MM.1S (cell line): ENCODE measurements around the gene PTPRN2.

ENCODE experiments used
- EZH2 ChIP-seq: fragments of 300-600 bp; sonication (generic); optimal IDR thresholded peaks from 2 replicates; pipeline ENCODE3; 2017; ENCODE audit warnings: low read depth, mild to moderate bottlenecking, antibody characterized with exemption, low read length, mixed read lengths
- TF ChIP-seq, protein P1 (sequence below): fragments of 300-600 bp; sonication (generic); IDR thresholded peaks from 2 replicates; pipeline ENCODE4 v1.5.1; 2016; ENCODE audit warnings: antibody characterized with exemption, low read length, mixed read lengths

DNA sequence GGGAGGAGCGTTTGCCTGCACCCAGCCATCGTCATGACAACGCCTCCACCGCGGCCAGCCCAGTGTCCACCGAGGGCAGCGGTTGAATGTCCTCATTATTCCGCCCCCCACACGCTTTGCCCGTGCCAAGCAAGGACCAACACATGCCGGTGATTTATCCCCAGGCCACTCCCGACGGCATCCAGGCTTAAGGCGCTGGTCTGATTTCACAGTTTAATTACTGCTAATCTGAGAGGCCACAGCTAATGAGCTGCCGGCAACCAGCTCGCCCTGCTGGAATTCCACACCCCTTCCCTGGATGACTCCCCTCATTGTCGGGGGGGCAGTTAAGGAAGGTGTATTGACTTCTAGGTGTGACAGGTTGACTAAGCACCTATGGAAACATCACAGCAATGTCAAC, 818.5 kb downstream of the PTPRN2 start:
- TF ChIP-seq, protein P1, sequence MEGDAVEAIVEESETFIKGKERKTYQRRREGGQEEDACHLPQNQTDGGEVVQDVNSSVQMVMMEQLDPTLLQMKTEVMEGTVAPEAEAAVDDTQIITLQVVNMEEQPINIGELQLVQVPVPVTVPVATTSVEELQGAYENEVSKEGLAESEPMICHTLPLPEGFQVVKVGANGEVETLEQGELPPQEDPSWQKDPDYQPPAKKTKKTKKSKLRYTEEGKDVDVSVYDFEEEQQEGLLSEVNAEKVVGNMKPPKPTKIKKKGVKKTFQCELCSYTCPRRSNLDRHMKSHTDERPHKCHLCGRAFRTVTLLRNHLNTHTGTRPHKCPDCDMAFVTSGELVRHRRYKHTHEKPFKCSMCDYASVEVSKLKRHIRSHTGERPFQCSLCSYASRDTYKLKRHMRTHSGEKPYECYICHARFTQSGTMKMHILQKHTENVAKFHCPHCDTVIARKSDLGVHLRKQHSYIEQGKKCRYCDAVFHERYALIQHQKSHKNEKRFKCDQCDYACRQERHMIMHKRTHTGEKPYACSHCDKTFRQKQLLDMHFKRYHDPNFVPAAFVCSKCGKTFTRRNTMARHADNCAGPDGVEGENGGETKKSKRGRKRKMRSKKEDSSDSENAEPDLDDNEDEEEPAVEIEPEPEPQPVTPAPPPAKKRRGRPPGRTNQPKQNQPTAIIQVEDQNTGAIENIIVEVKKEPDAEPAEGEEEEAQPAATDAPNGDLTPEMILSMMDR: no peak
- no peak for TF ChIP-seq EZH2
